Daoy (cell line): Measurements from ENCODE around the gene FAM43B. TPM values are rescaled to one million over a fixed set of nuclear protein-coding genes. Genes with fewer than 3 reads are reported as not detected.
A peak's percentile ranks its signal among the peaks of the same experiment; 100 is the strongest.

Experiments
- DNase-seq: peaks from one replicate; pipeline ENCODE4 v3.0.0-alpha.2; 2015; ENCODE audit warnings: low read depth
- total RNA-seq: library from RNA; depleted of rRNA; stranded (reverse); fragments of >200 nt; shearing (Covaris generic); gene quantifications from 2 replicates; pipeline ENCODE4 v1.2.3, GENCODE V29; 2014; rRNA removed

FAM43B gene
- total RNA-seq, 1 experiment from 2014 or later, result 0.29 TPM

GRCh38 chr1:20590306-20590777, 38.0 kb downstream of the FAM43B start:
- DNase-seq, result no peak

- DNase-seq, result no peak
Observed at GRCh38 chr1:20593756-20594155, 41.4 kb downstream of the FAM43B start.

- DNase-seq, result no peak
Observed at GRCh38 chr1:20594746-20595145, 42.4 kb downstream of the FAM43B start.

- DNase-seq, result no peak
Observed at GRCh38 chr1:20596106-20596505, 43.7 kb downstream of the FAM43B start.

DNA sequence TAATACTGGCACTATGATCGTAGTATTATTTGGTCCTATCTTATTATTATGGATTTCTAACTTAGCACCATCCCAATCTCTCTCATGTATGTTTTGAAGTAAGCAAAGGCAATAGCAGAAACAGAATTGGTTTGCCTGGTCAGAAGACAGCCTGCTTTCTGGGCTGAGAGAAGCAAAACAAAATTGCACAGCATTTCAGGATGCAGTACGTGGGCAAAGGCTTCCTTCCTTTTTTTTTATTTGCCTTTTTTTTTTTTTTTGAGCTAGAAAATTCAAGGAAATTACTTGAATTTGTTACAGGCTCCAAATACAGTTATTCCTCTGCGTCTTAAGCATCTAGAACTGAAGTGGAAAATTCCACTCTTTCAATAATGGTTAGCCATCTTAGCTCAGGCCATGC, 45.3 kb downstream of the FAM43B start:
- no peak for DNase-seq

DNA sequence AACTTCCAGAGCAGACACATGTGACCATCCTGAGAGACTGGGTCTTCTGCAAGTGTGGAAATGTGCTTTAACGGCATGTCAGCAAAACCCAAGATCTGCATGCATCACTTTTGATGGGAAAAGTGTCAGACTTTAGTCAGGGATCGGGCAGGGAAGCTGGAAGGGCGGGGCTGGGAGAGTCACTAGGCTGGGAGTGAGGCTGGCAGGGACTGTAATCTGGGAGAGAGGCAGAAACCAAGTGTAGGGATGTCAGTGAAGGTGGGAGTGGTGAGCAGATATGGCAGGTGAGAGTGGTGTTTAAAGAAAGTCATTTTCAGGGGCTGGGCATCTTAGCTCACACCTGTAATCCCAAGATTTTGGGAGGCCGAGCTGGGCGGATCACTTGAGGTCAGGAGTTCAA, 47.8 kb downstream of the FAM43B start:
- DNase-seq, result peak; percentile 47

DNA sequence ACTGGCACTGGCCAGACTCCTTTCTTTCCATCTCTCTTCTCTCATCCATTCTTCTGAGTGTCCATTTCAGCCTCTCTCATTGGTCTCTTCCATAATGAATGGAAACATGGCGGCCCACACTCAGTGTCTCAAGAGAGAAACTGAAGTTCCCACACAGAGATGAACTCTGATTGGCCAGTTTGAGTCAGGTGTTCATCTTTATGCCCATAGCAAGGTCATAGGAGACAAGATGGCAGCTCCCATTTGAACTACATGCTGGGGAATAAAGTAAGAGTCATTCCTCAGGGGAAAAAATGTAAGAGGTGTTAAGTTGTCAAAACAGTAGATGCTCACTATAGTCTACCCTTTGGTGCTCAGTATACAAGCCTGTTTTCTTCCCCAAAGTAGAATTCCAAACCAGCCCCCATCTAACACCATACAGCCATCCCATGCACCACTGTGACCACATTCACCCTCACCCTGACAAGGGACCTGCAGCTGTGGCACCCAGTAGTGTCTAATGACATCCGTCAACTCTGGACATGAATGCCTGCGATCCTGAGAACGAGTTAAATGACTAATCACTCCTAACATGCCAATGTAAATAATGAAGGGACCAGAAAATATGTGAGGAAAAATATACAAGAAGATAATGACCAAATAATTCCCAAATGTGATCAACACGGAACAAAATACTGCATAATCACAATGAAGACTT, 48.9 kb downstream of the FAM43B start:
- peak; percentile 75 for DNase-seq

- DNase-seq, result peak; percentile 68
Observed at GRCh38 chr1:20602851-20603450, 50.6 kb downstream of the FAM43B start.

GRCh38 chr1:20603504-20604464, 51.4 kb downstream of the FAM43B start:
- peak; percentile 96 for DNase-seq

Other genes with a start within 250 kb of the FAM43B start
- gene CAMK2N1, start 66.4 kb upstream of the FAM43B start, total RNA-seq, result 2.2 and 5.4 TPM in 2 replicates
- gene MUL1, start 44.4 kb upstream of the FAM43B start, total RNA-seq, result 44.8 and 52.6 TPM in 2 replicates
- 1.5 TPM in 1 of 2 replicates, not detected in the other for gene CDA, start 36.5 kb downstream of the FAM43B start, total RNA-seq
- gene PINK1, start 80.9 kb downstream of the FAM43B start, total RNA-seq, result 76.0 and 78.5 TPM in 2 replicates
- 239 and 311 TPM in 2 replicates for gene DDOST, start 108.8 kb downstream of the FAM43B start, total RNA-seq
- 0.06 TPM in 1 of 2 replicates, not detected in the other for gene KIF17, start 165.4 kb downstream of the FAM43B start, total RNA-seq
- gene SH2D5, start 180.1 kb downstream of the FAM43B start, total RNA-seq, result 1.3 and 2.2 TPM in 2 replicates
- gene HP1BP3, start 234.7 kb downstream of the FAM43B start, total RNA-seq, result 143 and 153 TPM in 2 replicates